ENCODE data around the gene SORBS2. TPM values are rescaled to one million over a fixed set of nuclear protein-coding genes. Genes with fewer than 3 reads are reported as not detected.

The SORBS2 gene
- total and polyA plus RNA-seq, 7 experiments from 2014 or later, result 0.21 to 1.4 TPM; not detected in 5

GRCh38 chr4:185660340-185660739 lies 151.7 kb downstream of the SORBS2 start:
- no peak overlapping the region for H3K27ac Mint-ChIP-seq
- intact Hi-C loops (cut with micrococcal nuclease), result no loop called here
- Histone ChIP-seq H3K27ac (ENCODE audit: low read depth, low read length) (no peak overlapping the region), H3K36me3 (ENCODE audit: control insufficient read depth in 2 of 3, insufficient read depth in 3 of 3, low read length in 3 of 3) (no peaks in the 10 kb centered on the region), H3K4me1 (ENCODE audit: control insufficient read depth in 2 of 2, insufficient read depth in 2 of 2, low read length in 2 of 2) (no peaks in the 10 kb centered on the region), H3K9me3 (ENCODE audit: control insufficient read depth in 2 of 3, low read length in 3 of 3) (no peaks in the 10 kb centered on the region), H3K4me3 (ENCODE audit: low read length) (no peak overlapping the region), H3K27me3 (ENCODE audit: control insufficient read depth in 2 of 2, insufficient read depth in 2 of 2, low read length in 2 of 2) (no peaks in the 10 kb centered on the region)
- H3K9me3 Mint-ChIP-seq, result peaks cover 0 to 4% (median 0%) of the 10 kb centered on the region in 11 donors
- POLR2A ChIA-PET, result no interaction called here
- ATAC-seq, result no peak
- H3K4me1 Mint-ChIP-seq, result no peaks in the 10 kb centered on the region
- CTCF ChIA-PET, result no interaction called here
- DNase-seq, result no peak
- H3K4me3 Mint-ChIP-seq, result no peak overlapping the region
- peaks cover 0 to 24% (median 23%) of the 10 kb centered on the region in 5 donors for H3K27me3 Mint-ChIP-seq
- no peaks in the 10 kb centered on the region for H3K36me3 Mint-ChIP-seq

GRCh38 chr4:185657699-185658098 lies 154.3 kb downstream of the SORBS2 start:
- no peaks in the 10 kb centered on the region for H3K36me3 Mint-ChIP-seq
- intact Hi-C loops (cut with micrococcal nuclease), result no loop called here
- no peaks in the 10 kb centered on the region for H3K4me1 Mint-ChIP-seq
- peaks cover 0 to 28% (median 20%) of the 10 kb centered on the region in 5 donors for H3K27me3 Mint-ChIP-seq
- ATAC-seq, result no peak
- Histone ChIP-seq H3K36me3 (ENCODE audit: control insufficient read depth in 2 of 3, insufficient read depth in 3 of 3, low read length in 3 of 3) (no peaks in the 10 kb centered on the region), H3K9me3 (ENCODE audit: control insufficient read depth in 2 of 3, low read length in 3 of 3) (no peaks in the 10 kb centered on the region), H3K27me3 (ENCODE audit: control insufficient read depth in 2 of 2, insufficient read depth in 2 of 2, low read length in 2 of 2) (no peaks in the 10 kb centered on the region), H3K27ac (ENCODE audit: low read depth, low read length) (no peak overlapping the region), H3K4me3 (ENCODE audit: low read length) (no peak overlapping the region), H3K4me1 (ENCODE audit: control insufficient read depth in 2 of 2, insufficient read depth in 2 of 2, low read length in 2 of 2) (no peaks in the 10 kb centered on the region)
- CTCF ChIA-PET, result no interaction called here
- H3K27ac Mint-ChIP-seq, result no peak overlapping the region
- no peak overlapping the region for H3K4me3 Mint-ChIP-seq
- DNase-seq, result no peak
- POLR2A ChIA-PET, result no interaction called here
- H3K9me3 Mint-ChIP-seq, result peaks cover 0 to 4% (median 0%) of the 10 kb centered on the region in 11 donors

- Histone ChIP-seq H3K27ac (ENCODE audit: low read depth, low read length) (no peak overlapping the region), H3K27me3 (ENCODE audit: control insufficient read depth in 2 of 2, insufficient read depth in 2 of 2, low read length in 2 of 2) (no peaks in the 10 kb centered on the region), H3K36me3 (ENCODE audit: control insufficient read depth in 2 of 3, insufficient read depth in 3 of 3, low read length in 3 of 3) (no peaks in the 10 kb centered on the region), H3K4me1 (ENCODE audit: control insufficient read depth in 2 of 2, insufficient read depth in 2 of 2, low read length in 2 of 2) (no peaks in the 10 kb centered on the region), H3K4me3 (ENCODE audit: low read length) (no peak overlapping the region), H3K9me3 (ENCODE audit: control insufficient read depth in 2 of 3, low read length in 3 of 3) (no peaks in the 10 kb centered on the region)
- no peak for DNase-seq
- H3K4me3 Mint-ChIP-seq, result no peak overlapping the region
- ChIA-PET CTCF (no interaction called here), POLR2A (no interaction called here)
- ATAC-seq, result no peak
- H3K27ac Mint-ChIP-seq, result no peak overlapping the region
- no peaks in the 10 kb centered on the region for H3K4me1 Mint-ChIP-seq
- H3K27me3 Mint-ChIP-seq, result peaks cover 0 to 29% (median 19%) of the 10 kb centered on the region in 5 donors
- no peaks in the 10 kb centered on the region for H3K36me3 Mint-ChIP-seq
- peaks cover 0 to 4% (median 0%) of the 10 kb centered on the region in 11 donors for H3K9me3 Mint-ChIP-seq
- intact Hi-C loops (cut with micrococcal nuclease), result no loop called here
These were observed 154.8 kb downstream of the SORBS2 start for GRCh38 chr4:185657183-185657582.

- H3K27me3 Mint-ChIP-seq, result peaks cover 0 to 29% (median 13%) of the 10 kb centered on the region in 5 donors
- POLR2A ChIA-PET, result no interaction called here
These were observed 155.5 kb downstream of the SORBS2 start for GRCh38 chr4:185656467-185656931.

DNA sequence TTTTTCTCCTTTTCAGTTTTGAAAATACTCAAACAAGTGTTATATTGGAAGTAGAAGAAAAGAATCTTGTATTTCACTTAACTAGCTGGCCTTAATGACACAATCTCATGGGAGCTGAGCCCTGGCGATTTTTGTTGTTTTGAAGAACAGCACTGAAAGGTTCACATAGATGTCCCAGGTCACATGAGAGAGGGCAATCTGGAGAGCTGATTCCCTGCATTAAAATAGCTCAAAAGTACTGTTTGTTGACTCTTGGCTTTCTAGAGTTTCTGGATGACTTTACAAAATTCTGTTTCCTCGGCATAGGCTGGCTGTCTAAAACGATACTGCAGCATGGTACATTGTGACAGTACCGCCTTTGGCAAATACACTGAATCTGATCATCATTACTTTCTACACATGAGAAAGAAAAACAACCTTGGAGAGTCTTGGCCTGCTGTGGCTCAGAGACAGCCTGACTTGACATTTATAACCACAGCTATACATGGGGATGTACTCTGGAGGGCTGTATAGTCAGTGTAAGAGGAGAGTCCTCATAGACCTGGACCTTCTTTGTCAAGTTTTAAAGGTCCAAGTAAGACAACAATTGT lies 156.9 kb downstream of the SORBS2 start:
- peaks cover 0 to 29% (median 12%) of the 10 kb centered on the region in 5 donors for H3K27me3 Mint-ChIP-seq
- intact Hi-C loops (cut with micrococcal nuclease), result no loop called here
- Histone ChIP-seq H3K9me3 (ENCODE audit: control insufficient read depth in 2 of 3, low read length in 3 of 3) (no peaks in the 10 kb centered on the region), H3K27ac (ENCODE audit: low read depth, low read length) (no peak overlapping the region), H3K4me3 (ENCODE audit: low read length) (no peak overlapping the region), H3K4me1 (ENCODE audit: control insufficient read depth in 2 of 2, insufficient read depth in 2 of 2, low read length in 2 of 2) (no peaks in the 10 kb centered on the region), H3K36me3 (ENCODE audit: control insufficient read depth in 2 of 3, insufficient read depth in 3 of 3, low read length in 3 of 3) (no peaks in the 10 kb centered on the region), H3K27me3 (ENCODE audit: control insufficient read depth in 2 of 2, insufficient read depth in 2 of 2, low read length in 2 of 2) (no peaks in the 10 kb centered on the region)
- no peaks in the 10 kb centered on the region for H3K36me3 Mint-ChIP-seq
- ATAC-seq (no peak), DNase-seq (no peak)
- ChIA-PET CTCF (no interaction called here), POLR2A (no interaction called here)
- H3K4me3 Mint-ChIP-seq, result no peak overlapping the region
- peaks cover 0 to 4% (median 0%) of the 10 kb centered on the region in 11 donors for H3K9me3 Mint-ChIP-seq
- no peak overlapping the region for H3K27ac Mint-ChIP-seq
- no peaks in the 10 kb centered on the region for H3K4me1 Mint-ChIP-seq

More at GRCh38 chr4:185656467-185656931, 155.5 kb downstream of the SORBS2 start:
- Histone ChIP-seq H3K36me3 (ENCODE audit: control insufficient read depth in 2 of 3, insufficient read depth in 3 of 3, low read length in 3 of 3) (no peaks in the 10 kb centered on the region), H3K9me3 (ENCODE audit: control insufficient read depth in 2 of 3, low read length in 3 of 3) (no peaks in the 10 kb centered on the region), H3K4me3 (ENCODE audit: low read length) (no peak overlapping the region), H3K4me1 (ENCODE audit: control insufficient read depth in 2 of 2, insufficient read depth in 2 of 2, low read length in 2 of 2) (no peaks in the 10 kb centered on the region), H3K27me3 (ENCODE audit: control insufficient read depth in 2 of 2, insufficient read depth in 2 of 2, low read length in 2 of 2) (no peaks in the 10 kb centered on the region), H3K27ac (ENCODE audit: low read depth, low read length) (no peak overlapping the region)
- no peak overlapping the region for H3K4me3 Mint-ChIP-seq
- H3K9me3 Mint-ChIP-seq, result peaks cover 0 to 4% (median 0%) of the 10 kb centered on the region in 11 donors
- H3K4me1 Mint-ChIP-seq, result no peaks in the 10 kb centered on the region
- H3K27ac Mint-ChIP-seq, result no peak overlapping the region
- H3K36me3 Mint-ChIP-seq, result no peaks in the 10 kb centered on the region
- DNase-seq (no peak), ATAC-seq (no peak)
- intact Hi-C loops (cut with micrococcal nuclease), result no loop called here
- CTCF ChIA-PET, result no interaction called here

- ChIA-PET POLR2A (no interaction called here), CTCF (no interaction called here)
- Histone ChIP-seq H3K36me3 (ENCODE audit: control insufficient read depth in 2 of 3, insufficient read depth in 3 of 3, low read length in 3 of 3) (no peaks in the 10 kb centered on the region), H3K4me3 (ENCODE audit: low read length) (no peak overlapping the region), H3K27me3 (ENCODE audit: control insufficient read depth in 2 of 2, insufficient read depth in 2 of 2, low read length in 2 of 2) (no peaks in the 10 kb centered on the region), H3K4me1 (ENCODE audit: control insufficient read depth in 2 of 2, insufficient read depth in 2 of 2, low read length in 2 of 2) (no peaks in the 10 kb centered on the region), H3K9me3 (ENCODE audit: control insufficient read depth in 2 of 3, low read length in 3 of 3) (no peaks in the 10 kb centered on the region), H3K27ac (ENCODE audit: low read depth, low read length) (no peak overlapping the region)
- intact Hi-C loops (cut with micrococcal nuclease), result no loop called here
- Mint-ChIP-seq H3K36me3 (no peaks in the 10 kb centered on the region), H3K27me3 (peaks cover 0 to 26% (median 18%) of the 10 kb centered on the region in 5 donors), H3K4me1 (no peaks in the 10 kb centered on the region), H3K9me3 (peaks cover 0 to 4% (median 0%) of the 10 kb centered on the region in 11 donors), H3K4me3 (no peak overlapping the region), H3K27ac (no peak overlapping the region)
- no peak for DNase-seq
- ATAC-seq, result no peak
These were observed 157.7 kb downstream of the SORBS2 start for GRCh38 chr4:185654311-185654710.

- Histone ChIP-seq H3K9me3 (ENCODE audit: control insufficient read depth in 2 of 3, low read length in 3 of 3) (no peaks in the 10 kb centered on the region), H3K4me3 (ENCODE audit: low read length) (no peak overlapping the region), H3K27me3 (ENCODE audit: control insufficient read depth in 2 of 2, insufficient read depth in 2 of 2, low read length in 2 of 2) (no peaks in the 10 kb centered on the region), H3K36me3 (ENCODE audit: control insufficient read depth in 2 of 3, insufficient read depth in 3 of 3, low read length in 3 of 3) (no peaks in the 10 kb centered on the region), H3K27ac (ENCODE audit: low read depth, low read length) (no peak overlapping the region), H3K4me1 (ENCODE audit: control insufficient read depth in 2 of 2, insufficient read depth in 2 of 2, low read length in 2 of 2) (no peaks in the 10 kb centered on the region)
- ChIA-PET CTCF (no interaction called here), POLR2A (no interaction called here)
- no peak for ATAC-seq
- no peak for DNase-seq
- Mint-ChIP-seq H3K36me3 (no peaks in the 10 kb centered on the region), H3K4me3 (no peak overlapping the region), H3K4me1 (no peaks in the 10 kb centered on the region), H3K9me3 (peaks cover 0 to 2% (median 0%) of the 10 kb centered on the region in 11 donors), H3K27me3 (peaks cover 0 to 19% (median 16%) of the 10 kb centered on the region in 5 donors), H3K27ac (no peak overlapping the region)
- intact Hi-C loops (cut with micrococcal nuclease), result no loop called here
These were observed 160.1 kb downstream of the SORBS2 start for GRCh38 chr4:185651851-185652250.
